HepG2 (cell line): ENCODE measurements around the gene SPATA31A6. TPM values are rescaled to one million over a fixed set of nuclear protein-coding genes. Genes with fewer than 3 reads are reported as not detected.
"Not testable (repeated sequence)": the region's sequence is repeated elsewhere in the genome, so short reads cannot be mapped to it uniquely, and the experiment has no call there.

ENCODE experiments used
- ATAC-seq: fragments of 200-7000 bp; cut with Tn5 transposase; 3 replicates; pipeline ENCODE4 v1.9.1; 2020; ENCODE audit warnings: mild to moderate bottlenecking, moderate library complexity
- Bru-seq: library from RNA; stranded (reverse); fragments of 400-500 nt; gene quantifications from one replicate; lab custom pipeline; 2021; lab: Mats Ljungman, UMichigan
- BruChase-seq, 2 experiments: library from RNA; stranded (reverse); fragments of 400-500 nt; gene quantifications; one replicate each; lab custom pipeline; 2021; lab: Mats Ljungman, UMichigan
- BruUV-seq: library from RNA; stranded (reverse); fragments of 400-500 nt; replicated peaks from 2 replicates; lab custom pipeline; 2021; lab: Mats Ljungman, UMichigan
- CTCF ChIA-PET: fragments of 300-600 bp; formaldehyde crosslinking; extraction: SDS; loops from one replicate; lab custom pipeline; 2021; ENCODE audit warnings: low total read pairs, inconsistent platforms, low intra/inter-chr PET ratio; lab: Yijun Ruan, JAX
- POLR2A ChIA-PET: fragments of 350-600 bp; sonication (Branson Sonifier 250); formaldehyde crosslinking; loops from one replicate; lab custom pipeline; 2020; ENCODE audit warnings: antibody characterized with exemption, inconsistent platforms; lab: Yijun Ruan, JAX
- DNase-seq: peaks from one replicate; pipeline ENCODE4 v3.0.0-alpha.2; 2015; ENCODE audit warnings: low spot score
- FAIRE-seq: peaks from 3 replicates; lab custom pipeline; 2011; peaks lifted over from hg19 to GRCh38; lab: Jason Lieb, UNC
- H2AFZ ChIP-seq: one replicate; pipeline ENCODE4 v1.6.1; 2011; ENCODE audit warnings: low read length, inconsistent platforms
- H3K27ac ChIP-seq: fragments of 300-600 bp; 3 replicates; pipeline ENCODE4 v1.8.0; 2011; ENCODE audit warnings: mixed run types, mild to moderate bottlenecking, mixed read lengths, low read length, inconsistent platforms; ENCODE audit not compliant: insufficient read depth; ENCODE audit errors: extremely low read length
- H3K27me3 ChIP-seq, 2 experiments: fragments of 200-600 bp in 1 of 2; 2 replicates in 1 of 2; 3 replicates in 1 of 2; pipeline versions ENCODE4 v1.6.0 to v1.8.0; 2011; ENCODE audit warnings: low read length in 2 of 2, mild to moderate bottlenecking in 2 of 2, moderate library complexity in 2 of 2, inconsistent platforms in 1 of 2; ENCODE audit not compliant: insufficient read depth in 2 of 2, control insufficient read depth in 1 of 2
- H3K36me3 ChIP-seq, 2 experiments: fragments of 200-600 bp in 1 of 2; replicated peaks in 1 of 2; 2 replicates in 1 of 2; 3 replicates in 1 of 2; pipeline versions ENCODE4 v1.5.1 to v1.8.0; 2011; ENCODE audit warnings: low read length in 2 of 2, inconsistent platforms in 1 of 2; ENCODE audit not compliant: insufficient read depth in 2 of 2, control insufficient read depth in 1 of 2
- H3K4me1 ChIP-seq: 2 replicates; pipeline ENCODE4 v1.5.1; 2012; ENCODE audit warnings: low read length, inconsistent platforms; ENCODE audit not compliant: insufficient read depth
- H3K4me2 ChIP-seq: 2 replicates; pipeline ENCODE4 v1.6.0; 2011; ENCODE audit warnings: low read depth, low read length, inconsistent platforms
- H3K4me3 ChIP-seq, 3 experiments: fragments of 200-600 bp in 1 of 3; sonication (generic), shearing (Covaris generic) in 1 of 3; replicated peaks in 1 of 3; 2 replicates each; pipeline ENCODE4 v1.5.1; 2011 to 2016; ENCODE audit warnings: low read length in 3 of 3, inconsistent platforms in 2 of 3, low read depth in 2 of 3, mild to moderate bottlenecking in 2 of 3, control low read depth in 1 of 3, mixed read lengths in 1 of 3; ENCODE audit not compliant: insufficient read depth in 1 of 3
- H3K79me2 ChIP-seq: one replicate; pipeline ENCODE4 v1.6.1; 2011; ENCODE audit warnings: low read length, inconsistent platforms; ENCODE audit not compliant: insufficient read depth
- H3K9ac ChIP-seq: 2 replicates; pipeline ENCODE4 v1.6.0; 2011; ENCODE audit warnings: mild to moderate bottlenecking, low read depth, low read length, inconsistent platforms; ENCODE audit not compliant: insufficient read depth
- H3K9me3 ChIP-seq: 2 replicates; pipeline ENCODE4 v1.5.1; 2012; ENCODE audit warnings: mild to moderate bottlenecking, low read length
- H4K20me1 ChIP-seq: 2 replicates; pipeline ENCODE4 v1.6.0; 2011; ENCODE audit warnings: inconsistent platforms, mild to moderate bottlenecking, low read length, moderate library complexity; ENCODE audit not compliant: insufficient read depth
- WGBS: methylation state at CpG from one replicate; pipeline ENCODE4 v1.1.6; 2017; ENCODE audit warnings: low lambda C conversion rate; 5-methylcytosine and 5-hydroxymethylcytosine counted together
- in situ Hi-C: cut with HindIII; loops from 2 replicates; pipeline ENCODE4 v1.10.0; 2017; ENCODE audit warnings: low pct_unique_long_range_greater_than_20kb; ENCODE audit not compliant: extremely low pct_ligation_motif_present
- intact Hi-C: fragments of 100-400 bp; cut with micrococcal nuclease; formaldehyde crosslinking; loops from one replicate; pipeline ENCODE4 v1.10.0; 2022; ENCODE audit not compliant: unreplicated experiment
- long read RNA-seq, 2 experiments: library from RNA in 1 of 2; library from polyadenylated mRNA in 1 of 2; stranded (forward) in 1 of 2; unstranded in 1 of 2; transcript quantifications; one replicate each; pipeline ENCODE4 v2.0.0, GENCODE V29; 2019 to 2022
- polyA minus RNA-seq, 3 experiments: library from RNA; depleted of rRNA, polyadenylated mRNA; stranded (reverse); fragments of >200 nt; gene quantifications; 2 replicates each; pipeline ENCODE4 v1.2.3, GENCODE V29; 2011; ENCODE audit warnings: low replicate concordance in 1 of 3
- polyA plus RNA-seq, 8 experiments: library from polyadenylated mRNA; depleted of rRNA in 3 of 8; stranded (reverse) in 7 of 8; unstranded in 1 of 8; fragments of >200 nt; fragmentation: Illumina TruSeq in 4 of 8; extraction: Trizol in 4 of 8; gene quantifications; 2 replicates each; pipeline versions ENCODE4 v1.2.1 to v1.2.3, GENCODE V29; 2011 to 2016; ENCODE audit warnings: low read depth in 4 of 8, missing spikeins in 1 of 8, mixed read lengths in 1 of 8; ENCODE audit not compliant: insufficient read depth in 1 of 8
- total RNA-seq, 5 experiments: library from RNA; depleted of rRNA; stranded (reverse); fragments of >200 nt; fragmentation: Illumina TruSeq; extraction: Trizol; gene quantifications; 2 replicates each; pipeline ENCODE4 v1.2.3, GENCODE V29; 2016; ENCODE audit warnings: low read depth in 1 of 5
- TF ChIP-seq, protein P1 (sequence below): sonication (generic); formaldehyde crosslinking; IDR thresholded peaks from 2 replicates; pipeline ENCODE4 v1.5.0; 2020; ENCODE audit warnings: mild to moderate bottlenecking, missing genetic modification reagents, moderate library complexity

Gene SPATA31A6
- total RNA-seq (2016; rRNA removed; fragmentation: Illumina TruSeq; extraction: Trizol), result not detected in 2 replicates
- not detected in 2 replicates for total RNA-seq (2016; cell fraction: cytosol; rRNA removed; fragmentation: Illumina TruSeq; extraction: Trizol; ENCODE audit: low read depth)
- total RNA-seq (2016; cell fraction: insoluble cytoplasmic fraction; rRNA removed; fragmentation: Illumina TruSeq; extraction: Trizol), result not detected in 2 replicates
- total RNA-seq (2016; cell fraction: membrane; rRNA removed; fragmentation: Illumina TruSeq; extraction: Trizol), result not detected in 2 replicates
- not detected in 2 replicates for total RNA-seq (2016; cell fraction: nucleus; rRNA removed; fragmentation: Illumina TruSeq; extraction: Trizol)
- 0.01 TPM in 1 of 2 replicates, not detected in the other for polyA plus RNA-seq (2011; rRNA removed)
- polyA plus RNA-seq (2011; cell fraction: cytosol; rRNA removed), result not detected in 2 replicates
- polyA plus RNA-seq (2011; cell fraction: nucleus; rRNA removed), result not detected in 2 replicates
- polyA plus RNA-seq (2012), result not detected in 2 replicates
- polyA plus RNA-seq (2016; cell fraction: cytosol; fragmentation: Illumina TruSeq; extraction: Trizol; ENCODE audit: low read depth), result not detected in 2 replicates
- polyA plus RNA-seq (2016; cell fraction: insoluble cytoplasmic fraction; fragmentation: Illumina TruSeq; extraction: Trizol; ENCODE audit: low read depth), result not detected in 2 replicates
- not detected in 2 replicates for polyA plus RNA-seq (2016; cell fraction: membrane; fragmentation: Illumina TruSeq; extraction: Trizol; ENCODE audit: low read depth)
- not detected in 2 replicates for polyA plus RNA-seq (2016; cell fraction: nucleus; fragmentation: Illumina TruSeq; extraction: Trizol; ENCODE audit: insufficient read depth, low read depth)
- not detected in 2 replicates for polyA minus RNA-seq (2011; rRNA and poly(A)+ RNA removed; ENCODE audit: low replicate concordance)
- polyA minus RNA-seq (2011; cell fraction: cytosol; rRNA and poly(A)+ RNA removed), result not detected in 2 replicates
- polyA minus RNA-seq (2011; cell fraction: nucleus; rRNA and poly(A)+ RNA removed), result not detected in 2 replicates
- not detected for Bru-seq, nascent RNA
- not detected for BruChase-seq, experiment 1, labeled RNA remaining after a 6-hour chase
- not detected for BruChase-seq, experiment 2, labeled RNA remaining after a 2-hour chase
- long read RNA-seq, experiment 1, result 0 reads
- long read RNA-seq, experiment 2, result 0 reads

- not testable (repeated sequence) for H4K20me1 ChIP-seq
Observed at GRCh38 chr9:42183359-42183758, at the start of gene SPATA31A6. Gene SPATA31A6 (plus strand): TSS chr9:42183659. CDS start chr9:42183688, 29 bp downstream.

DNA sequence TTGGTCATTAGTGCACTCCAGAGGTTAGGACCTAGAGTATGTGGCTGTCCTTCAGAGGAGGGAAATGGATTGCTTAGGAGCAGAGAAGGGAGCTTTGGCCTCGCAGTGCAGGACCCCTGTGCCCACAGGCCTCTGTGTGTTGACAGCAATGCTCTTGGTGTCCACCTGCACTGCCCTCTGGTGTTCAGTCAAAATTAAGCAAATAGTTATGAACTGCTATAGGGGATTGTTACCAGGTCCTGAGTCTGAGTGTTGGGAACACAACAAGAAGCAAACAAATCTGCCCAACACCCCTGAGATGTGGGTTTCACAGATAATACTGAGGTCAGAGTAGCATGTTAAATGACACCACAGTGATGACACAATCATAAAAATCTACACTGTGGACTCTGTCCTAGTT is 23.2 kb upstream of the SPATA31A6 start:
- WGBS, result no CpG with 5 or more reads among the region's 1 CpG
- H3K27me3 ChIP-seq, in situ Hi-C loops, FAIRE-seq, intact Hi-C loops, H3K4me2 ChIP-seq, ATAC-seq, H3K4me1 ChIP-seq, H3K27ac ChIP-seq, H3K4me3 ChIP-seq, POLR2A ChIA-PET, H3K9ac ChIP-seq, H2AFZ ChIP-seq, H3K36me3 ChIP-seq, H3K79me2 ChIP-seq, H3K9me3 ChIP-seq, CTCF ChIA-PET, H4K20me1 ChIP-seq, BruUV-seq: not testable (repeated sequence)
- DNase-seq, result peak; percentile 0
- TF ChIP-seq, protein P1, sequence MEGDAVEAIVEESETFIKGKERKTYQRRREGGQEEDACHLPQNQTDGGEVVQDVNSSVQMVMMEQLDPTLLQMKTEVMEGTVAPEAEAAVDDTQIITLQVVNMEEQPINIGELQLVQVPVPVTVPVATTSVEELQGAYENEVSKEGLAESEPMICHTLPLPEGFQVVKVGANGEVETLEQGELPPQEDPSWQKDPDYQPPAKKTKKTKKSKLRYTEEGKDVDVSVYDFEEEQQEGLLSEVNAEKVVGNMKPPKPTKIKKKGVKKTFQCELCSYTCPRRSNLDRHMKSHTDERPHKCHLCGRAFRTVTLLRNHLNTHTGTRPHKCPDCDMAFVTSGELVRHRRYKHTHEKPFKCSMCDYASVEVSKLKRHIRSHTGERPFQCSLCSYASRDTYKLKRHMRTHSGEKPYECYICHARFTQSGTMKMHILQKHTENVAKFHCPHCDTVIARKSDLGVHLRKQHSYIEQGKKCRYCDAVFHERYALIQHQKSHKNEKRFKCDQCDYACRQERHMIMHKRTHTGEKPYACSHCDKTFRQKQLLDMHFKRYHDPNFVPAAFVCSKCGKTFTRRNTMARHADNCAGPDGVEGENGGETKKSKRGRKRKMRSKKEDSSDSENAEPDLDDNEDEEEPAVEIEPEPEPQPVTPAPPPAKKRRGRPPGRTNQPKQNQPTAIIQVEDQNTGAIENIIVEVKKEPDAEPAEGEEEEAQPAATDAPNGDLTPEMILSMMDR (CRISPR knock-in tag), result 0 out of 2 replicates have a peak, but pooled peaks have one; percentile 22

More at GRCh38 chr9:42183359-42183758, at the start of gene SPATA31A6:
- H3K36me3 ChIP-seq, H3K9ac ChIP-seq, CTCF ChIA-PET, H3K79me2 ChIP-seq, FAIRE-seq, BruUV-seq, intact Hi-C loops, H2AFZ ChIP-seq, H3K27ac ChIP-seq, H3K4me3 ChIP-seq, H3K4me2 ChIP-seq, H3K4me1 ChIP-seq, POLR2A ChIA-PET, ATAC-seq, DNase-seq, in situ Hi-C loops, H3K9me3 ChIP-seq, H3K27me3 ChIP-seq: not testable (repeated sequence)
- WGBS, result no CpG with 5 or more reads among the region's 5 CpGs

- FAIRE-seq, H3K27ac ChIP-seq, H3K4me2 ChIP-seq, CTCF ChIA-PET, in situ Hi-C loops, DNase-seq, POLR2A ChIA-PET, H3K9me3 ChIP-seq, H3K36me3 ChIP-seq, H3K4me3 ChIP-seq, H3K27me3 ChIP-seq, H3K79me2 ChIP-seq, BruUV-seq, H3K9ac ChIP-seq, H2AFZ ChIP-seq, ATAC-seq, intact Hi-C loops, H3K4me1 ChIP-seq, H4K20me1 ChIP-seq: not testable (repeated sequence)
- 43% methylated on average over 2 of the region's 2 CpGs for WGBS
Observed at GRCh38 chr9:42219861-42220260, 36.4 kb downstream of the SPATA31A6 start.
